Measurements from ENCODE around the gene CKB. TPM values are rescaled to one million over a fixed set of nuclear protein-coding genes. Genes with fewer than 3 reads are reported as not detected.
A peak's percentile ranks its signal among the peaks of the same experiment; 100 is the strongest.
"Not testable (repeated sequence)": the region's sequence is repeated elsewhere in the genome, so short reads cannot be mapped to it uniquely, and the experiment has no call there.

CKB gene
- total RNA-seq, 1 donor = 44.4 TPM

DNA sequence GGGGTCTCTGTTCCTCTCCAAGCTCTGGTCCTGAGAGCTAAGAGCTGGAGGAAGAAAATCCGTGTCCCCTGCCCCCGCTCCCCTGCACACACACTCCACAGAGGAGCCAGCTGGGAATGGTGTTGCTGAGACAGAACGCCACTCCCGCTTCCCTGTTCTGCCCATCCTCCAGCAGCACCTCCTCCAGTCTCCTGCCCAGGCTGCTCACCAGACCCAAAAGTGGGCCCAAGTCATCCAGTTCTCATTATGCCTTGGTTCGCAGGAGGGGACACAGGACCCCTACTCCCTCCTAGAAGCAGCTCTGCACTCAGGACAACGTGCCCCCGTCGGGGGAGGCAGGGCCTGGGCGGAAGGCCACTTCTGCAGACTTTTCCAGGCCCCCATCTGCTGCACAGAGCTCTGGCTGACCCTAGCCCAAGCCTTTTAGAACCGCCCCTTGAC, 5.5 kb upstream of the CKB start:
- DNase-seq (ENCODE audit: low read depth in 2 of 3, low spot score in 2 of 3) = no peak

DNA sequence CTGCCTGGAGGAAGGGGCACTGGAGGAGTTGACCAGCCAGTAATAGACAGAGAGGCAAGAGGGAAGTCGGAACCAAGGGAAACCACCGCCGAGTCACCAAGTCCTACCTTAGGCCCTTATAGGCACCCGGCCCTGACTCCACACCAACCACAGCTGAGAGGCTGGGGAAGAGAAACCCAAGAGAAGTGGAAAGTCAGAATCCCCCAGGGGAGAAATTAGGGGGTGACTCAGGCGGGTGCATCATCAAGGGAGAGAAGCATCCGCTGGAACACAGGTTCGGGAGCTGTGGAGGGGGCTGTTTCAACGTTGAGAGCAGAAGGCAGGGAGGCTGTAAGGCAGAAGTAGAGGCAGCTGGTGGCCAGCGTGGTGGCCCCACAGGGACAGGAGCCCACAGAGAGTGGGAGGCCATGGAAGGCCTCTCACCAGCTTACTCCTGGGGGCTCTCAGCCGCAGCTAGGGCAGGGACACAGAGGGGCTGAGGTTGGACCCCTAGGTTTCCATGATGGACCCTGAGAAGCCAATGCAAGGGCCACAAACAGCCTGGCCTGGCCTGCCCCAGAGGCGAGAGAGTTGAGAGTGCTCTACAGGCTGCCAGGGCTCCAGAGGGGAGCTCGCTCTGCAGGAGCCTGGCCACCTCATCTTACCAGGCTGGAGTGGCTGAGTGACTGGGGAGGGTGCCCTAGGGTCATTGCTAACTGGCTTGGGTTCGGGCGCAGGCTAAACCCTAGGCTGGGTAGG, 4.9 kb upstream of the CKB start:
- DNase-seq (ENCODE audit: low read depth in 2 of 3, low spot score in 2 of 3) = peak in 1 of 3 donors; percentile 28

DNA sequence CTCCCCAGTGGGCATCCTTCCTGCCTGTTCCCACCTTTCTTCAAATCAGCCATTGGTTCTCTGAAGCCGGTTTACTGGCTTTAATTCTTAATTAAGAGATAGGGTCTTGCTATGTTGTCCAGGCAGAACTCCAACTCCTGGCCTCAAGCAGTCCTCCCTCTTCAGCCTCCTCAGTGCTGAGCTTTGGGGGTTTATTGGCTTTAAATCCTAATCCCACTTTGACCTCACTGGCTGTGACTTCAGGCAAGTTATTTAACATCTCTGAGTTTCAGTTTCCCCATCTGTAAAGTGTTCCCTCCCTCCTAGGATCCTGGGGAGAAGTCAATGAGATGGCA, 4.3 kb upstream of the CKB start:
- no peak for DNase-seq (ENCODE audit: low read depth in 2 of 3, low spot score in 2 of 3)

DNA sequence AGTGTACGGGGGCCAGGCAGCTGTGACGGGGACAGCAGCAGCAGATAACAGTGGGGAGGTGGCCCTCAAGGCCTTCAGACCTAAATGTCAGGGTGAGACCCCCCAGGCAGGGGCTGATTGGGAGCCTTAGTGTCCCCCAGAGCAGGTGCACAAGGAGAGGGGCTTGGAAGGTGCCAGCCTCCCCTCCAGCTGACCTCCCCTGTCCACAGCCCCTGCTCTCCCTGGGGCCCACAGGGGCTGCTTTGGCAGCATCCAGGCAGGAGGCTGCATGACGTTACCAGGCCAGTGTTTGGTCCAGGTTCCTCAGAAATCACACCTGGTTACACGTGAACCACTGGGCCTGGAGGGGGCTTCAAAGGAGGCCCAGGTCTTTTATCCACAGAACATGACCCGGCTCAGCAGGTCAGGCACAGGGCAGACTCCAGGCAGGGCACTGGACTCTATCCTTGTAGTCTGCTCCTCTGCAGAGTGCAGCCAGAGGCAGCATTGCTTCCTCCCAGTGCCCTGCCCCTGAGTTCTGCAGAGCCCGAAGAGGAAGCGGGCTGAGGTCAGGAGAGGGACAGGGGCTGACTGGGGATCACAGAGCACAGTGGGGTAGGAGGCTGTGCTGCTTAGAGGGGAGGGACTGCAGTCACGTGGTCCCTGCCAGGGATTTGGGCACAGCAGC, 3.8 kb upstream of the CKB start:
- DNase-seq (ENCODE audit: low read depth in 2 of 3, low spot score in 2 of 3) = no peak

DNA sequence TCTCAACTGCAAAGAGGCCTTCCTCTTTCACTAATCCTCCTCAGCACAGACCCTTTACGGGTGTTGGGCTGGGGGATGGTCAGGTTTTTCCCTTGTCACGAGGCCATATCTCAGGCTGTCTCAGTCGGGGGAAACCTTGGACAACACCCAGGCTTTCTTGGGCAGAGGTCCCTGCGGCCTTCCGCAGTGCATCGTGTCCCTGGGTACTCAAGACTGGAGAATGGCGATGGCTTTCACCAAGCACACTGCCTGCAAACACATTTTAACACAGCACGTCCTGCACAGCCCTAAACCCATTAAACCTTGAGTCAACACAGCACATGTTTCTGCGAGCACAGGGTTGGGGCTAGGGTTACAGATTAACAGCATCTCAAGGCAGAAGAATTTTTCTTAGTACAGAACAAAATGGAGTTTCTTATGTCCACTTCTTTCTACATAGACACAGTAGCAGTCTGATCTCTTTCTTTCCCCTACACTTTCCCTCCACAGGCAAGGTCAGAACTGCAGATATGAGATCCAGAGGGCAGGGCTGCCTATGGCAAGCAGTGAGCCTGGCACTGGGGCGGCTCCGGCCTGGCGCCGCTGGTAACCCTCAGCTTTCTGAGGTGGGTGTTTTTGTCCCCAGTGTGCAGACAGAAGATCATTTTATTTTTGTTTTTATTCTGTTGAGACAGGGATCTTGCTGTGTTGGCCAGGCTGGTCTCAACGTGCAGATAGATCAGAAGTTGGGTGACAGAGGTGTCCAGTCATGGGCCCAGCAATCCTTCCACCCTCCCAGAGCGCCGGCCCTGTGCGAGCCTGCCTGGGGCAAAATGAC, 3.0 kb upstream of the CKB start:
- DNase-seq (ENCODE audit: low read depth in 2 of 3, low spot score in 2 of 3) = not testable (repeated sequence)

DNA sequence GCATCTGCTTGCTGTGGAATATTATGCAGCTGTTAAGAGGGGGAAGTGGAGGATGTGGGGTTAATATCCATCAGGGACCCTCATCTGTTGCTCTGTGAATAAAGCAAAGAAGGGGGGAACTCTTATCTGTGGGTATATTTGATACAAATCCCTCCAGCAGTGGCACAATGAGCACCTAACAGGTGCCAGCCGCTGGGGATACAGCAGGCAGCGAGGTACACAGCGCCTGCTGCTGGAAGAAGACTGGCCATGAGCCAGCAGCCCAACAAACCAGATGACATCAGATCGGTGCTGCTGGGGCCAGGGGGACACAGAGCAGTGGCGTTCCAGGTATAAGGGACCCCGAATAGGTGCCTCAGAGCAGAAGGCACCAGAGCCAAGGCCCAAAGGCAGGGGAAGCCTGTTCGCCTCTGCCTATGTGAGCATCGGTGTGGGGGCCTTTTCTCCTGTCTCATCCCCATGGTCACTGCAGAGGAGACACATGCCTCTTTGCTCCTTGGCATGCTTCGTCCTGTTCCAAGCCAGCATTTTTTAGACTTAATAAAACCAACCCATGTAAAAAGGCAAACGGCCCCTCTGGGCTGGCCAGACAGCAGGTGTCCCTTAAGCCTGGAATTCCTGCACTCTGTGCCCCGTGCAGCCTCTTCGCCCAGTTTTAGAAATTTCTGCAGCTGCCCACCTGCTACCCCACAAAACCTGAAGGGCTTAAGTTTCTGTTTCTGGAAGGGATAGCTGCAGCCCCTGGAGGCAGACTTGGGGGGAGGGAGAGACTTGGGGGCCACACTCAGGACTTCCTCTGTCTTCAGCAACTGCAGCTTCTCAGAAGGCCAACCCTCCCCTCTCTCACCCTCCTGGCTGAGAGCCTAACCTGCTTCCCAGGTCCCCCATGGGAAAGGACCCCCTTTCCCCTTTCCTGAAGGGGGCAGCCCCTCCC, 1.6 kb upstream of the CKB start:
- DNase-seq (ENCODE audit: low read depth in 2 of 3, low spot score in 2 of 3) = no peak

DNA sequence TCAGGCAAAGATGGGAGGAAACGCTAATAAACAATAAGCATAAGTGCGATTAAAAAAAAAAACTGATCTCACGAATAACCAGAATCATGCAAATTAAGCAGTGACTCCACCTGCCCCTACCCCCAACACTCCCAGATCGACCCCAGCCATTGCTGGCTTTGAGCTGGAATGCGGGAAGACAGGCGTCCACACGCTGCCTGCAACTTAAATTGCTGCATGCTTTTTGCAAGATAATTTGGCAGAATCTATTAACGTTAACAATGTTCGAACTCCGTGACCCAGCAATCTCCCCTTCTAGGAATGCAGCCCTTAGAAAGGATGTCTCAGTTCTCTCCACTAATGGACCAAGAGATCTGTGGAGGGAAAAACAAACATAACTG, 935 bp upstream of the CKB start:
- DNase-seq (ENCODE audit: low read depth in 2 of 3, low spot score in 2 of 3) = no peak

DNA sequence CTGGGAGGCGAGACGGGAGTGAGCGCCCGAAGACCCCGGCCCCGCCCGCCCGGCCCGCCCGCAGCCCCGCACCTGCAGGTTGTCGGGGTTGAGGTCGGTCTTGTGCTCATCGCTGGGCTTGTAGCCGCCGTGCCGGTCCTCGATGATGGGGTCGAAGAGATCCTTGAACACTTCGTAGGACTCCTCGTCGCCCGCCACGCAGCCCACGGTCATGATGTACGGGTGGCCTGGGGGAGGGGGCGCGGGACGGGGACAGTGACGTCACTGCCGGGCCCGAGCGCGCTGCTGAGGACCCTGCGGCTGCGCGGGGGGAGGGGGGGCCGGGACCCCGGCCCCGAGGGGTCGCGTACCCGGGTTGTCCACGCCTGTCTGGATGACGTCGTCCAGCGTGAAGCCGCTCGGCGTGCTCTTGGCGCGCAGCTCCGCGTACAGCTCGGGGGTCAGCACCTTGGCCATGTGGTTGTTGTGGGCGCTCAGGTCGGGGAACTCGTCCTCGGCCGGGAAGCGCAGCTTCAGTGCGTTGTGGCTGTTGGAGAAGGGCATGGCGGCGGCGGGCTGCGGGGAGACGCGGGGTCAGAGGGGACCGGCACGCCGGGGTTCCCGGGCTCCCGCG, 573 bp downstream of the CKB start:
- DNase-seq (ENCODE audit: low read depth in 2 of 3, low spot score in 2 of 3) = peak in 1 of 3 donors; percentile 27

DNA sequence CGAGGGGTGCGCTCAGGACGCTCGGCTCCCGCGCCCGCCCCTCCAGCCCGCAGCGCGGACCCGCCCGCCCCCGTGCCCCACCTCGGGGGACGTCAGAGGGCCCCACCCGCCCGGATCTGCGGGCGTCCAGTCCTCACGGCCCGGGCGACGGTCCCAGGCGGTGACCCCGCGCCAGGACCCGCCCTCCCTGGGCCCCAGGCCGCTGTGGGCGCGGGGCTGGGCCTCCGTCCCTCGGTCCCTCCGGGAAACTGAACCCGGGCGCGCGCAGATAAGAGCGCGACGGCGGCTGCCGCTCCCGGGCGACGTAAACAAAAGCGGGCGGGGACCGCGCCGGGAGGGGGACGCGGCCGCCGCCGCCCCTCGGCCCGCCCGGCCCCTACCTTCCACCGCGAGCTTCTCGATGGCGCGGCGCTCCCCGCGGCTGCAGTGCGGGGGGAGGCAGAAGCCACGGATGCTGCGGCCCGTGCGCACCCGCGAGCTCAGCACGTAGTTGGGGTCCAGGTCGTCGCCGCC, 1.1 kb downstream of the CKB start:
- DNase-seq (ENCODE audit: low read depth in 2 of 3, low spot score in 2 of 3) = peak in 2 of 3 donors; percentile 21 to 22

DNA sequence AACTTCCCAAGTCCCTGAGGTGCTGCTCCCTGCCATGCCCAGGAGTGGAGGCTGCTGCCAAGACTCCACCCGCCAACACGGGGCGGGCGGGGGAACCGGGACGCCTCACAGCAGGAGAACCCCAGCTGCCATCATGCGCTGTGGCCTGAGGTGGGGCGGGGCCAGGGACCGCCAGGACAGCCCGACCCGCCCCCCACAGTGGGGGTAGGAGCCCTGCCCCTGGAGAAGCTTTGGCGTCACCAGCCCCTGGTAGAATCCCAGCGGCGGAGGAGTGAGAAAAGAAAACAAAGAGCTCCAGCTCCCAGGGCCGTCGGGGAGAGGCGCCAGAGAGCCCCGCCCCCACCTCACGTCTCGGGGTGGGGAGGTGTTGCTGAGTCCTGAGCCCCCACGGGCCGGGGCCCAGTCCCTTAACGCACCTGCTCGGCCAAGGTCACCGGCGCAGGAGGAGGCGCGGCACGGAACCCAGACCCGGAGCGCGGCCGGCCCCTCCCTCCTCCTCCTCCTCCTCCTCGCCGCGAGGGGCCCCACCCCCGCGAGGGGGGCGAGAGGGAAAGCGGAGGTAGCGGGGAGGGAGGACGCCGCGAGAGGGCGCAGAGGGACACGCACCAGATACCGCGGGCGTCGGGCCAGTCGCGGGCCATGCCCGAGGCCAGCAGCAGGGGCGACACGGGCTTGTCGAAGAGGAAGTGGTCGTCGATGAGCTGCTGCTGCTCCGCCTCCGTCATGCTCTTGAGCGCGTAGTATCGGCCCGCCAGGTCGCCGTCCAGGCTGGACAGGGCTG, 1.8 kb downstream of the CKB start:
- peak; percentile 52 to 93 (median 93) for DNase-seq (ENCODE audit: low read depth in 2 of 3, low spot score in 2 of 3)

DNA sequence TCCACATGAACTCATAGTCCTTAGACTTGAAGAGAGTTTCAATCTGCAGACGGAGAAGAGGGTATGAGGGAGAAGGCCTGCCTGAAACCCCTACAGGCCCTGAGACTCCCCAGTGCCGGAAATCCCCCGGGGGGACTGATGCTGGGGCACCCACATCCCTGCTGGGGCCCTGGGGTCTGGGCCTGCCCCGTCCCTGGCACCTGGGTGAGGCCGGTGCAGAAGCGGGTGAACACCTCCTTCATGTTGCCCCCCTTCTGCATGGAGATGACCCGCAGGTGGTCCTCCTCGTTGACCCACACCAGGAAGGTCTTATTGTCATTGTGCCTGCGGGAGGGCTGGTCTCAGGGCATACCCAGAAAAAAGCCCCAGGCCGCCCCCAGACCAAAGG, 2.4 kb downstream of the CKB start:
- no peak for DNase-seq (ENCODE audit: low read depth in 2 of 3, low spot score in 2 of 3)

DNA sequence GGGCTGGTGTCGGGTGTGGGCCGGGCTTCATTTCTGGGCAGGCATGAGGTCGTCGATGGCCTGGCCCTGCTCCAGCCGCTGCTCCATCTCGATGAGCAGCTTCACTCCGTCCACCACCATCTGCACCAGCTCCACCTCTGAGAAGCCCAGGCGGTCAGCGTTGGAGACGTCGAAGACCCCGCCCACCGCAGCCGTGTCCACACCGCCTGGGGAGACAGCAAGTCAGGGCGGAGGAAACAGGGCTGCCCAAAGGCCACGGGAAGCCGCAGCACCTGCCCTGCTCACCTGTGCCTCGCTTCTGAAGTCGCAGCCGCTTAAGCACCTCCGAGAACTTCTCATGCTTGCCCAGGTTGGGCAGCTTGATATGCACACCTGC, 2.8 kb downstream of the CKB start:
- DNase-seq (ENCODE audit: low read depth in 2 of 3, low spot score in 2 of 3) = no peak

DNA sequence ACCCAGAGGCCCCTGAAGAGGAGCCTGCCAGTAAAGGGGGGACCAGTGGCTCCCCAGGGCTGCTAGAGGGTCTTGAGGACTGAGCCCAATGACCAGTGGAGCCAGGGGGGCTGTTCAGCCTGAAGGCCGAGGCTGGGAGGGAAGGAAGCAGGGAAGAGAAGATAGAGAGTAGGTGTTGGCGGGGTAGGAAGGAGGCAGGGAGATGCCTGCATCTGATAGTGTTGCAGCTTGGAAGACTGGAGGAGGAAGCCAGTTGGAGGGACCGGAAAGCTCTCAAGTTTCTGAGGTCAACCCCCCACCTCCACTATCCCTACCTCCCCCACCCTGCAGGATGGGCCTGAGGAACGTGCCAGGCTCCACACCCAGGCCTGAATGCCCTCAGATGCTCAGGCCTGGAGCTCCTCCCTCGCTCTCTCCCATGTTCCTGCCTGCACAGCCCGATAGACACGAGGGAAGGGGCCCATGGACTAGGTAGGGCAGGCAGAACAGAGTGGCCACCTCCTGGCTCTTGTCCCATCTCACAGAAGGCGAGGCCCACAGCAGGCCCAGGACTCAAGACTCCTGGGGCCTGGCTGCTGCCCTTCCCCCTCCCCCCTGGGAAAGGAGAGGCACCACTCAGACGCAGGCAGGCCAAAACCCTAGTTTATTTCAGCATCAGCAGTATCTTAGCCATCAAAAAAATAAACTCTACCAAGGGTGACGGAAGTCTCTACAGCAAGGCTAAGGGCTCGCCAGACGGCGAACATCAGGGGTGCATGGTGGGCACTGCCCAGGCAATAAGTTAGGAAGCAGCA, 3.4 kb downstream of the CKB start:
- DNase-seq (ENCODE audit: low read depth in 2 of 3, low spot score in 2 of 3) = peak in 1 of 3 donors; percentile 36

DNA sequence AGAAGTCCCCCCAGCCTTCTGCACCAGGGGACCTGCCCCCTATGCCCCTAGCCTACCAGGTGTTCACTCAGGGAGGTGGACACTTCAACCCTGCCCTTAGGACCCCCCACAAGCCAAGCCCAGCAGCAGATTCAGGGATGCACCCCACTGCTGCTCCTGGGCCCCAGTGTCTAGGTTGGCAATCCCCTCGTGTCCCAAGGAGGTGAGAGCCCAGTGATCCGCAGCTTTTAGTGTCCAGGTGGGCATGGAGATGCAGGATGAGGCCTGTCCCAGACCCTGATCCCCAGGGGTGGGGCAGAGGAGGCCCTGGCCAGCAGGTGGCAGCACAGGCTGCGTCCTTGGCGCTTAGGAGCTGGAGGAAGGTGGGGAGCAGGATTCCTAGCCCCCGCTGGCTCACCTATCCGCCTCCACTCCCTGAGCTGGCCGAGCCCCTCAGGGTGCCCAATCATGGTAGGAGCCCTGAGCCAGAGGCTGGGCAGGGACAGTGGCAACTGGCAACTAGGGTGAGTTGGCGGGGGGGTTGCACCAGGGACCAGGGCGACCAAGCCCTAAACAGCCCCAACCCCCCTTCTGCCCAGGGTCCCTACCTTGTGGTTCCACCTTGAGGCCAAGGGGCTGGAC, 4.1 kb downstream of the CKB start:
- peak in 2 of 3 donors; percentile 39 to 55 for DNase-seq (ENCODE audit: low read depth in 2 of 3, low spot score in 2 of 3)

DNA sequence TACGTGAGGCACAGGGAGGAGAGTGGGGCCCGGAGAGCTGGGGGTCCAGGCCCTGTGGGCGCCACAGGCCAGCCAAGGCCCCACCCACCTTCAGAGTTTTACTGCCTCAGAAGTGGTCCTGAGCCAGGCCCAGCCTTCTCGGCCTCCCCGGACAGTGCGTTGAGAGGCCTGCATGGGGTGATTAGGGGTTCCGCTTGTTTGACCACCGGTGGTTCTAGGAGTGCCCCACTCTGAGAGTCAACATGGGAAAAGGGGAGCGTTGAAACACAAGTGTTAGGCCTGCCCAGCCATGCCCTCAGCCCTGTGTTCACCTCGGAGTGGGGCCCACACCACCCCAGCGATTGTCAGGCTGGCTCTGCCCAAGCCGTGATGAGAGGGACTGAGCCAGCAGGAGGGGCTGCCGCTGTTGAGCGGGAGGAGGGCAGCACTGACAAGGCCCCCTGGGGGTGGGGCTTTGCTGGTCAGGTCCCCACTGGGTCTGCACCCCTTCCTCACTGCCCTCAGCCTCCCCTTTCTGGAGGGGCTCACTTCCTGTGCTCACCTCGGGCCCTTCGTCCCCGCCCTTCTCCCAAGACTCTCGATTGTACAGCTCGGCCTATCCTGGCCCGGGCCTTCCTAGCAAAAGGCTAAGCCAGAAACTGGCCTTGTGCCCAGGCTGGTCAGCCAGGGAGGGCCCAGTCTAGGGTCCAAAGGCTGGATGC, 4.8 kb downstream of the CKB start:
- no peak for DNase-seq (ENCODE audit: low read depth in 2 of 3, low spot score in 2 of 3)

DNA sequence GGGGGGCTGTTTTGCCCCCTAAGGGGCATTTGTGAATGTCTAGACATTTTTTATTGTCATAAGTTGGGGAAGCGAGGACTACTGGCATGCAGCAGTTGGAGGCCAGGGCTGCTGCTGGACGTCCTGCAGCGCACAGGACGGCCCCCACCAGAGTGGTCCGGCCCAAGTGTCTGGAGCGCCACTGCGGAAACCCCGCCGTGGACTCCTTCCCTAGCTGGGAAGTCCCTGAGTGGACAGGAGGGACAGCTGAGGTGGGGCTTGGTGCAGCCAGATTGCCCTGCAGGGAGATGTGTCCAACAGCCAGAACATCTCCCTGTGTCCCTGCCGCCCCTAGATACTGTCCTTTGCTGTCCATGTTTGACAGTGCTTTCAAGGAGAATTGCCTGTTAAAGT, 5.5 kb downstream of the CKB start:
- DNase-seq (ENCODE audit: low read depth in 2 of 3, low spot score in 2 of 3) = no peak

DNA sequence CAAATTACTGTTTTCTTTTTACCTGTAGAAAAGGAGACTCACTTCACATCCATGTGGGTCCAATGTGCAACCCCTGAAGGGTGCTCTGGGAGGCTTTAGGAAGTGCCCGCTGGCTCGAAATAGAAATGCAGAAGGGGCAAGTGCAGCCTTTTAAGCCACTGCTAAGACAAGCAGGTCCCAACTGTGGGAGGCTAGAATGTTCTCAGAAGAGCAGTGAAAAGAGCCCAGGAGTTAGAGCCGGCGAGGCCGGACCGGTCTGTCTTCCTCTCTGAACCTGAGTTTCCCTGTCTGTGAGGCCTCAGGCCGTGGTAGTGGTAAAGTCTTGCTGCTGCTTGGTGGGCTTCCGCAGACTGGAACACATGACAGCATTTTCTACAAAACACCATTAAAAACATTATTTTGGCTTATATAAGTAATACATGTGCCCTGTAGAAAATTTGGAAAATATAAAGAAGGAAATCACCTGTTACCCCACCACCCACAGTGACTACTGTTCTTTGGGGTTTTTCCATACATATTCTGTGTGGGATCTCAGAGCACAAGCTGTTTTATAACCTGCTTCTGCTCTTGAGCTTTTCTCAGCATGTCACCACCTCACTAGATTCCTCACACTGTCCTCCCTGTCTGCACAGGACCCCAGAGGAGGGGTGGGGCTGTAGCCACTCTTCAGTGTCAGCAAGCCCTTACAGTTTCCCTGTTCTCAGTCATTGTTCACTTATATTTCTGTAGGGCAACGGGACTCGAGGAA, 6.0 kb downstream of the CKB start:
- no peak for DNase-seq (ENCODE audit: low read depth in 2 of 3, low spot score in 2 of 3)

Measured in hematopoietic multipotent progenitor cell (in vitro differentiated cells).